WI38 (cell line): ENCODE results near the gene P3H2.
A peak's percentile ranks its signal among the peaks of the same experiment; 100 is the strongest.

Source experiments
- H3K4me3 ChIP-seq: 2 replicates; pipeline ENCODE4 v1.5.1; 2011; ENCODE audit warnings: low read depth, mild to moderate bottlenecking, control low read depth, low read length
- CTCF ChIP-seq: IDR thresholded peaks from 2 replicates; pipeline ENCODE4 v1.5.1; 2012; ENCODE audit warnings: low read depth, mild to moderate bottlenecking, control low read depth, low read length

Gene P3H2

GRCh38 chr3:190116551-190117067 is 4.1 kb downstream of the P3H2 start:
- H3K4me3 ChIP-seq, result no peak overlapping the region
- no peak for TF ChIP-seq CTCF

- H3K4me3 ChIP-seq, result no peak overlapping the region
- TF ChIP-seq CTCF, result no peak
Measured at GRCh38 chr3:190110826-190111225, 9.9 kb downstream of the P3H2 start.

GRCh38 chr3:190109441-190109840 is 11.3 kb downstream of the P3H2 start:
- no peak overlapping the region for H3K4me3 ChIP-seq
- TF ChIP-seq CTCF, result no peak

- H3K4me3 ChIP-seq, result no peak overlapping the region
- TF ChIP-seq CTCF, result no peak
Measured at GRCh38 chr3:190108804-190109203, 11.9 kb downstream of the P3H2 start.

- no peak for TF ChIP-seq CTCF
- H3K4me3 ChIP-seq, result no peak overlapping the region
Measured at GRCh38 chr3:190105876-190106275, 14.8 kb downstream of the P3H2 start.

GRCh38 chr3:190101320-190102011 is 19.2 kb downstream of the P3H2 start:
- peak overlapping the region; percentile 43 for H3K4me3 ChIP-seq
- no peak for TF ChIP-seq CTCF

- H3K4me3 ChIP-seq, result no peak overlapping the region
- no peak for TF ChIP-seq CTCF
Measured at GRCh38 chr3:190099099-190099498, 21.6 kb downstream of the P3H2 start.
